Neural progenitor cell (in vitro differentiated cells): ENCODE measurements around the gene HCFC1. TPM values are rescaled to one million over a fixed set of nuclear protein-coding genes. Genes with fewer than 3 reads are reported as not detected.

Experiments
- DNase-seq: peaks from one replicate; pipeline ENCODE4 v3.0.0-alpha.2; 2016; ENCODE audit warnings: low spot score
- H2AFZ ChIP-seq: fragments of 200-600 bp; sonication (generic); replicated peaks from 2 replicates; pipeline ENCODE4 v1.6.1; 2016; ENCODE audit warnings: antibody characterized with exemption
- H3F3A ChIP-seq: fragments of 200-600 bp; sonication (generic); 2 replicates; pipeline ENCODE4 v1.6.1; 2016; ENCODE audit warnings: antibody characterized with exemption, low read depth
- H3K27ac ChIP-seq: fragments of 200-600 bp; sonication (generic); 2 replicates; pipeline ENCODE4 v1.5.1; 2016; ENCODE audit warnings: mild to moderate bottlenecking
- H3K27me3 ChIP-seq: fragments of 200-600 bp; sonication (generic); 2 replicates; pipeline ENCODE4 v1.6.1; 2016; ENCODE audit warnings: mild to moderate bottlenecking, moderate library complexity
- H3K36me3 ChIP-seq: fragments of 200-600 bp; sonication (generic); 2 replicates; pipeline ENCODE4 v1.5.1; 2016
- H3K4me1 ChIP-seq: fragments of 200-600 bp; sonication (generic); 2 replicates; pipeline ENCODE4 v1.6.1; 2016; ENCODE audit warnings: mixed run types
- H3K4me2 ChIP-seq: fragments of 200-600 bp; sonication (generic); 2 replicates; pipeline ENCODE4 v1.6.1; 2016
- H3K4me3 ChIP-seq: fragments of 200-600 bp; sonication (generic); 2 replicates; pipeline ENCODE4 v1.5.1; 2016
- H3K79me2 ChIP-seq: fragments of 200-600 bp; sonication (generic); 2 replicates; pipeline ENCODE4 v1.6.1; 2016; ENCODE audit warnings: low read depth
- H3K9ac ChIP-seq: fragments of 200-600 bp; sonication (generic); 2 replicates; pipeline ENCODE4 v1.6.1; 2016
- H3K9me3 ChIP-seq: fragments of 200-600 bp; sonication (generic); 2 replicates; pipeline ENCODE4 v1.5.1; 2016; ENCODE audit warnings: low read depth
- H4K20me1 ChIP-seq: fragments of 200-600 bp; sonication (generic); 2 replicates; pipeline ENCODE4 v1.6.1; 2016; ENCODE audit warnings: low read depth
- H3K27ac Mint-ChIP-seq: 3 replicates; pipeline ENCODE4 v1.8.0; 2021; ENCODE audit warnings: mixed read lengths
- H3K27me3 Mint-ChIP-seq: 2 replicates; pipeline ENCODE4 v1.8.0; 2022; ENCODE audit warnings: low read depth, mild to moderate bottlenecking, inconsistent platforms, moderate library complexity, mixed read lengths; ENCODE audit not compliant: insufficient read depth
- H3K36me3 Mint-ChIP-seq: 3 replicates; pipeline ENCODE4 v1.8.0; 2021; ENCODE audit warnings: mixed read lengths
- H3K4me1 Mint-ChIP-seq: 3 replicates; pipeline ENCODE4 v1.8.0; 2021; ENCODE audit warnings: mixed read lengths
- H3K4me3 Mint-ChIP-seq: 3 replicates; pipeline ENCODE4 v1.8.0; 2021; ENCODE audit warnings: mild to moderate bottlenecking, moderate library complexity, mixed read lengths
- H3K9me3 Mint-ChIP-seq: 3 replicates; pipeline ENCODE4 v1.8.0; 2020; ENCODE audit warnings: mixed read lengths
- CTCF ChIP-seq: fragments of 200-600 bp; sonication (generic); IDR thresholded peaks from 2 replicates; pipeline ENCODE4 v1.5.1; 2017; ENCODE audit warnings: antibody characterized with exemption, mild to moderate bottlenecking
- EZH2 ChIP-seq: fragments of 200-600 bp; sonication (generic); IDR thresholded peaks from 2 replicates; pipeline ENCODE4 v1.6.1; 2017; ENCODE audit warnings: antibody characterized with exemption, mild to moderate bottlenecking, moderate library complexity
- EZH2phosphoT487 ChIP-seq: fragments of 200-600 bp; sonication (generic); IDR thresholded peaks from 2 replicates; pipeline ENCODE4 v1.6.1; 2017; ENCODE audit warnings: antibody characterized with exemption
- total RNA-seq: library from RNA; depleted of rRNA; stranded (reverse); fragments of >200 nt; gene quantifications from 2 replicates; pipeline ENCODE4 v1.2.3, GENCODE V29; 2015; ENCODE audit warnings: low replicate concordance

HCFC1 gene
- total RNA-seq, 1 donor from 2014 or later: 20.7 TPM

GRCh38 chrX:153992180-153992579 is 20.6 kb upstream of the HCFC1 start:
- Histone ChIP-seq H3F3A (no peaks in the 10 kb centered on the region), H3K27me3 (no peaks in the 10 kb centered on the region), H3K4me1 (no peaks in the 10 kb centered on the region), H3K4me3 (no peak overlapping the region), H3K27ac (no peak overlapping the region), H4K20me1 (no peaks in the 10 kb centered on the region), H3K36me3 (no peaks in the 10 kb centered on the region), H3K9ac (no peak overlapping the region), H3K79me2 (no peaks in the 10 kb centered on the region), H3K4me2 (no peak overlapping the region), H3K9me3 (peaks cover 5% of the 10 kb centered on the region), H2AFZ (no peak overlapping the region)
- Mint-ChIP-seq H3K9me3 (peaks cover 10% of the 10 kb centered on the region), H3K27ac (no peak overlapping the region), H3K4me1 (peaks cover 2% of the 10 kb centered on the region), H3K4me3 (no peak overlapping the region), H3K27me3 (peaks cover 3% of the 10 kb centered on the region), H3K36me3 (no peaks in the 10 kb centered on the region)
- no peak for DNase-seq
- TF ChIP-seq EZH2phosphoT487 (no peak), EZH2 (no peak), CTCF (no peak)

- Histone ChIP-seq H3K4me3 (no peak overlapping the region), H3K9me3 (peaks cover 5% of the 10 kb centered on the region), H3F3A (no peaks in the 10 kb centered on the region), H4K20me1 (no peaks in the 10 kb centered on the region), H3K4me2 (no peak overlapping the region), H3K9ac (no peak overlapping the region), H3K36me3 (no peaks in the 10 kb centered on the region), H3K27me3 (no peaks in the 10 kb centered on the region), H3K27ac (no peak overlapping the region), H3K79me2 (no peaks in the 10 kb centered on the region), H2AFZ (no peak overlapping the region), H3K4me1 (no peaks in the 10 kb centered on the region)
- Mint-ChIP-seq H3K27ac (no peak overlapping the region), H3K27me3 (peaks cover 3% of the 10 kb centered on the region), H3K36me3 (no peaks in the 10 kb centered on the region), H3K9me3 (peaks cover 10% of the 10 kb centered on the region), H3K4me1 (peaks cover 2% of the 10 kb centered on the region), H3K4me3 (no peak overlapping the region)
- no peak for TF ChIP-seq CTCF
- no peak for TF ChIP-seq EZH2phosphoT487
- no peak for TF ChIP-seq EZH2
- DNase-seq: no peak
Measured at GRCh38 chrX:153991013-153991580, 19.5 kb upstream of the HCFC1 start.

- Histone ChIP-seq H3K27me3 (no peaks in the 10 kb centered on the region), H3K79me2 (no peaks in the 10 kb centered on the region), H3K4me2 (no peak overlapping the region), H3F3A (no peaks in the 10 kb centered on the region), H3K9ac (no peak overlapping the region), H3K4me3 (no peak overlapping the region), H3K36me3 (no peaks in the 10 kb centered on the region), H3K4me1 (no peaks in the 10 kb centered on the region), H2AFZ (no peak overlapping the region), H3K9me3 (peaks cover 5% of the 10 kb centered on the region), H4K20me1 (no peaks in the 10 kb centered on the region), H3K27ac (no peak overlapping the region)
- no peak overlapping the region for H3K4me3 Mint-ChIP-seq
- no peak overlapping the region for H3K27ac Mint-ChIP-seq
- TF ChIP-seq CTCF (no peak), EZH2phosphoT487 (no peak), EZH2 (no peak)
- H3K36me3 Mint-ChIP-seq: no peaks in the 10 kb centered on the region
- DNase-seq: no peak
- H3K4me1 Mint-ChIP-seq: peaks cover 6% of the 10 kb centered on the region
- peaks cover 3% of the 10 kb centered on the region for H3K27me3 Mint-ChIP-seq
- H3K9me3 Mint-ChIP-seq: peaks cover 10% of the 10 kb centered on the region
Measured at GRCh38 chrX:153989973-153990655, 18.5 kb upstream of the HCFC1 start.
